ENCODE data around the gene NUBPL. TPM values are rescaled to one million over a fixed set of nuclear protein-coding genes. Genes with fewer than 3 reads are reported as not detected.
"Not testable (repeated sequence)": the region's sequence is repeated elsewhere in the genome, so short reads cannot be mapped to it uniquely, and the experiment has no call there.

The NUBPL gene
- polyA plus RNA-seq, 1 of the 3 experiments (the other 2 are of a cell fraction): 4.0 TPM

- Histone ChIP-seq H3K79me2 (ENCODE audit: insufficient read depth) (no peaks in the 10 kb centered on the region), H3K4me1 (ENCODE audit: control insufficient read depth in 1 of 2, insufficient read depth in 2 of 2, low read depth in 1 of 2, low read length in 1 of 2) (no peaks in the 10 kb centered on the region), H2AFZ (ENCODE audit: low read depth) (no peak overlapping the region), H3K9me3 (no peaks in the 10 kb centered on the region), H3K4me2 (no peak overlapping the region), H3K9ac (no peak overlapping the region), H3K9me2 (no peaks in the 10 kb centered on the region), H3K27me3 (ENCODE audit: insufficient read depth) (no peaks in the 10 kb centered on the region), H3K36me3 (replicated peaks in 1 of 2; ENCODE audit: control insufficient read depth in 1 of 2, insufficient read depth in 2 of 2, low read length in 1 of 2) (no peaks in the 10 kb centered on the region), H3F3A (replicated peaks; ENCODE audit: insufficient read depth) (no peaks in the 10 kb centered on the region), H3K27ac (ENCODE audit: low read depth in 2 of 2, low read length in 1 of 2) (no peak overlapping the region), H3K4me3 (ENCODE audit: low read depth in 2 of 2, low read length in 1 of 2) (no peak overlapping the region), H4K20me1 (ENCODE audit: insufficient read depth) (no peaks in the 10 kb centered on the region)
- no peak for DNase-seq
- ChIA-PET POLR2A (no interaction called here), CTCF (no interaction called here)
- TF ChIP-seq CHD2 (IDR thresholded peaks at IDR 0.05; ENCODE audit: low read length, partially characterized antibody): no peak
- TF ChIP-seq MEF2A (IDR thresholded peaks at IDR 0.05; ENCODE audit: borderline replicate concordance, low read depth): no peak
- TF ChIP-seq EZH2phosphoT487 (IDR thresholded peaks at IDR 0.05; ENCODE audit: borderline replicate concordance, low read depth): no peak
- no peak for TF ChIP-seq NFIC (IDR thresholded peaks at IDR 0.05; ENCODE audit: borderline replicate concordance)
- no peak for TF ChIP-seq SIN3A (IDR thresholded peaks at IDR 0.05; ENCODE audit: borderline replicate concordance, low read depth, low read length)
- TF ChIP-seq SMC3 (IDR thresholded peaks at IDR 0.05; ENCODE audit: low read depth, low read length): no peak
- TF ChIP-seq PBX3 (IDR thresholded peaks at IDR 0.05): no peak
- TF ChIP-seq IRF3 (IDR thresholded peaks at IDR 0.05; ENCODE audit: low read depth, low read length): no peak
- no peak for TF ChIP-seq TCF12 (IDR thresholded peaks at IDR 0.05)
- no peak for TF ChIP-seq ELF1 (IDR thresholded peaks at IDR 0.05)
- no peak for TF ChIP-seq MAX (IDR thresholded peaks at IDR 0.05; ENCODE audit: low read depth)
Measured at GRCh38 chr14:31867570-31867969, 306.4 kb downstream of the NUBPL start.

- H3F3A ChIP-seq (replicated peaks; ENCODE audit: insufficient read depth); H3K9me2 ChIP-seq; H3K4me3 ChIP-seq (ENCODE audit: low read depth in 2 of 2, low read length in 1 of 2); H4K20me1 ChIP-seq (ENCODE audit: insufficient read depth); H3K79me2 ChIP-seq (ENCODE audit: insufficient read depth); H3K9me3 ChIP-seq; H3K4me1 ChIP-seq (ENCODE audit: control insufficient read depth in 1 of 2, insufficient read depth in 2 of 2, low read depth in 1 of 2, low read length in 1 of 2); H3K4me2 ChIP-seq; DNase-seq; H2AFZ ChIP-seq (ENCODE audit: low read depth); POLR2A ChIA-PET; H3K36me3 ChIP-seq (replicated peaks in 1 of 2; ENCODE audit: control insufficient read depth in 1 of 2, insufficient read depth in 2 of 2, low read length in 1 of 2); CTCF ChIA-PET; H3K27me3 ChIP-seq (ENCODE audit: insufficient read depth); H3K9ac ChIP-seq; H3K27ac ChIP-seq (ENCODE audit: low read depth in 2 of 2, low read length in 1 of 2): not testable (repeated sequence)
- WGBS (ENCODE audit: low lambda C conversion rate): 37% methylated on average over 3 of the region's 3 CpGs
Measured at GRCh38 chr14:31868096-31868495, 306.9 kb downstream of the NUBPL start.

GRCh38 chr14:31876741-31877140 lies 315.5 kb downstream of the NUBPL start:
- Histone ChIP-seq H3K27ac (ENCODE audit: low read depth in 2 of 2, low read length in 1 of 2) (no peak overlapping the region), H3F3A (replicated peaks; ENCODE audit: insufficient read depth) (peaks cover 15% of the 10 kb centered on the region), H3K4me3 (ENCODE audit: low read depth in 2 of 2, low read length in 1 of 2) (no peak overlapping the region), H3K27me3 (ENCODE audit: insufficient read depth) (no peaks in the 10 kb centered on the region), H3K9me3 (no peaks in the 10 kb centered on the region), H3K79me2 (ENCODE audit: insufficient read depth) (no peaks in the 10 kb centered on the region), H2AFZ (ENCODE audit: low read depth) (no peak overlapping the region), H3K4me2 (no peak overlapping the region), H3K36me3 (replicated peaks in 1 of 2; ENCODE audit: control insufficient read depth in 1 of 2, insufficient read depth in 2 of 2, low read length in 1 of 2) (no peaks in the 10 kb centered on the region), H3K9ac (no peak overlapping the region), H3K4me1 (ENCODE audit: control insufficient read depth in 1 of 2, insufficient read depth in 2 of 2, low read depth in 1 of 2, low read length in 1 of 2) (peaks cover 0 to 18% of the 10 kb centered on the region in 2 experiments; a peak in 3 of 4 replicates), H4K20me1 (ENCODE audit: insufficient read depth) (no peaks in the 10 kb centered on the region), H3K9me2 (no peaks in the 10 kb centered on the region)
- ChIA-PET POLR2A (no interaction called here), CTCF (no interaction called here)
- no peak for TF ChIP-seq EP300 (IDR thresholded peaks at IDR 0.05; ENCODE audit: borderline replicate concordance in 1 of 2, low read depth in 1 of 2, low read length in 1 of 2)
- no peak for TF ChIP-seq RFX5 (IDR thresholded peaks at IDR 0.05; ENCODE audit: low read length)
- TF ChIP-seq RAD21 (IDR thresholded peaks at IDR 0.05; ENCODE audit: low read length): no peak
- no peak for TF ChIP-seq TEAD4 (IDR thresholded peaks at IDR 0.05; ENCODE audit: borderline replicate concordance, insufficient read depth)
- no peak for TF ChIP-seq PBX3 (IDR thresholded peaks at IDR 0.05)
- no peak for TF ChIP-seq FOXM1 (IDR thresholded peaks at IDR 0.05; ENCODE audit: low read depth)
- TF ChIP-seq NFIC (IDR thresholded peaks at IDR 0.05; ENCODE audit: borderline replicate concordance): no peak
- DNase-seq: no peak
- 86% methylated on average over 7 of the region's 7 CpGs for whole genome bisulfite sequencing (ENCODE audit: low lambda C conversion rate)
